CD4-positive, alpha-beta T cell treated with Interleukin-4 for 1 hour (primary cell): ENCODE results near the gene ALPP.
A peak's percentile ranks its signal among the peaks of the same experiment; 100 is the strongest.
"Not testable (repeated sequence)": the region's sequence is repeated elsewhere in the genome, so short reads cannot be mapped to it uniquely, and the experiment has no call there.

Experiments
- DNase-seq, 2 donors: peaks; one replicate each; pipeline ENCODE4 v3.0.0-alpha.2; 2020 to 2022

ALPP gene

GRCh38 chr2:232378735-232379151, at the start of gene ALPP:
Gene ALPP (plus strand): TSS chr2:232378751. CDS start chr2:232378803, 52 bp downstream.
- DNase-seq = not testable (repeated sequence)

- no peak for DNase-seq
These were observed 48.9 kb upstream of the ALPP start for GRCh38 chr2:232329716-232330067.

GRCh38 chr2:232330068-232330999, 48.2 kb upstream of the ALPP start:
- DNase-seq = no peak

GRCh38 chr2:232331061-232331460, 47.5 kb upstream of the ALPP start:
- not testable (repeated sequence) for DNase-seq

GRCh38 chr2:232331641-232332040, 46.9 kb upstream of the ALPP start:
- not testable (repeated sequence) for DNase-seq

- DNase-seq = not testable (repeated sequence)
These were observed 46.2 kb upstream of the ALPP start for GRCh38 chr2:232332244-232332939.

GRCh38 chr2:232332940-232333259, 45.7 kb upstream of the ALPP start:
- DNase-seq = no peak

GRCh38 chr2:232333361-232334135, 45.0 kb upstream of the ALPP start:
- DNase-seq = peak in 1 of 2 donors; percentile 10

- DNase-seq = peak in 1 of 2 donors; percentile 7
These were observed 44.2 kb upstream of the ALPP start for GRCh38 chr2:232334136-232334884.

- peak in 1 of 2 donors; percentile 10 for DNase-seq
These were observed 43.7 kb upstream of the ALPP start for GRCh38 chr2:232334885-232335205.

GRCh38 chr2:232335206-232335858, 43.2 kb upstream of the ALPP start:
- DNase-seq = peak in 1 of 2 donors; percentile 11

- DNase-seq = no peak
These were observed 42.7 kb upstream of the ALPP start for GRCh38 chr2:232335859-232336215.

- peak in 1 of 2 donors; percentile 10 for DNase-seq
These were observed 42.3 kb upstream of the ALPP start for GRCh38 chr2:232336241-232336736.

- peak in 1 of 2 donors; percentile 4 for DNase-seq
These were observed 41.4 kb upstream of the ALPP start for GRCh38 chr2:232336981-232337720.

GRCh38 chr2:232338094-232338758, 40.3 kb upstream of the ALPP start:
- DNase-seq = not testable (repeated sequence)

- no peak for DNase-seq
These were observed 39.8 kb upstream of the ALPP start for GRCh38 chr2:232338759-232339106.

GRCh38 chr2:232339121-232340081, 39.1 kb upstream of the ALPP start:
- DNase-seq = no peak

GRCh38 chr2:232340171-232340935, 38.2 kb upstream of the ALPP start:
- DNase-seq = no peak
